Astrocyte (in vitro differentiated cells and primary cell): ENCODE results near the gene DNAH1.

ENCODE experiments used
- CTCF ChIP-seq: IDR thresholded peaks from 2 replicates; pipeline ENCODE4 v1.5.1; 2011; ENCODE audit warnings: low read depth, mild to moderate bottlenecking, inconsistent platforms, low read length, moderate library complexity; ENCODE audit not compliant: insufficient read depth
- EZH2 ChIP-seq: IDR thresholded peaks from 2 replicates; pipeline ENCODE4 v1.6.1; 2012; ENCODE audit warnings: mild to moderate bottlenecking, low read length, inconsistent platforms; ENCODE audit not compliant: insufficient read depth

DNA sequence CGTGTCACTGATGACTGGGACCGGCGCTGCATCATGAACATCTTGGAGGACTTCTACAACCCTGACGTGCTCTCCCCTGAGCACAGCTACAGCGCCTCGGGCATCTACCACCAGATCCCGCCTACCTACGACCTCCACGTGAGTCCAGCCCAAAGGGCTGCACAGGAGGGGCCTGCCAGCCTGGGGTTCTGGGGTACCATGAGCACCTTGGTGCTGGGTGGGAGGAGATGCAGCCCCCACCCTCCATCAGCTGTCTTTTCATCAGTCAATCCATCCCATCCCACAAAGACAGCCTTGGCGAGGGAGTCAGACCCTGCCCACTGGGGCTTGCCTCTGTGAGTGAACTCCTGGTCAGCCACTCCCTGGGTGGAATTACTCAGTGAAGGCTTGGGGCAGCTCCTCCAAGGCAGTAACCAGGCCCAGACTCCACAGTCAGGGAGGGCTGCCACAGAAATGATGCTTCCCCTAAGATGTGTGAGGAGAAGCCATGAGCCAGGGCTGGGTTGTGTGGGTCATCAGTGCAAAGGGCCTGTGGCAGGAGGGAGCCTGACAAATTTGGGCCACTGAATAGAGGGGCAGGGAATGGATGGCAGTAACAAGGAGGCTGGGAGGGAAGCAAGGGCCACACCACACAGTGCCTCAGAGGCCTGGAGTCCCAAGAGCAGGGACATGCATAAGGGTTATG, 80.9 kb downstream of the DNAH1 start:
- TF ChIP-seq CTCF (no peak), EZH2 (no peak)
